ENCODE data around the gene ANKRD6.

ANKRD6 gene

DNA sequence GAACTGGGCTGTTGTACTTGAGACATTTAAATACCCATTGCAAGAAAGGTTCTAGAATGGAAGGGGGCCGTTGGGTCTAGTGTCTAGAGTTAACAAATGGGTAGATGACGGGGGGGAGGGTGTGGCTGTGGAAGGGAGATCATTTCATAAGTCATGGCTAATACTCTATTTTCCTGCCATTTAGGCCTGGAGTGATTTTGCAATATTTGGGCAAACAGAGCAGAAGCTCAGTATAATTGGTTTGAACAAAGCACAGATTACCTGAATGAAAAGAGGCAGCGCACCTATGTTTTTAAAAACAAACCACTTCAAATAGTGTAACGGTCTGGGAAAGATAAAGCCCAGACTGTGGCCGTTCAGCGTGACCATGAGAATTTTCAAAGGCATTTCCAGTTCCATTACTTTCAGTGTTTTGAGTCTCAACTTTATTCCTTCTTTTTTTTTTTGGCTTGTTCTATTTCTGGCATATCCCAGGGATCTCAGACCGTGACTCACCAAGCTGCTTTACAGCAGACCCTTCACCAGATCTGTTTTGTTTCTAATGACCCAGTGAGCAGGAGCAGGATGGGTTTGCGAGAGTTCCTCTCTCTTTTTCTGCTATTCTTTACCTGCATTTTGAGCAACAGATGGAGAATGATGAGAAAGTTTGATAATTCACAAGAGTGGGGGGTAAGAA is 131.9 kb downstream of the ANKRD6 start:
- DNase-seq (ENCODE audit: low read depth in 2 of 2) = no peak

DNA sequence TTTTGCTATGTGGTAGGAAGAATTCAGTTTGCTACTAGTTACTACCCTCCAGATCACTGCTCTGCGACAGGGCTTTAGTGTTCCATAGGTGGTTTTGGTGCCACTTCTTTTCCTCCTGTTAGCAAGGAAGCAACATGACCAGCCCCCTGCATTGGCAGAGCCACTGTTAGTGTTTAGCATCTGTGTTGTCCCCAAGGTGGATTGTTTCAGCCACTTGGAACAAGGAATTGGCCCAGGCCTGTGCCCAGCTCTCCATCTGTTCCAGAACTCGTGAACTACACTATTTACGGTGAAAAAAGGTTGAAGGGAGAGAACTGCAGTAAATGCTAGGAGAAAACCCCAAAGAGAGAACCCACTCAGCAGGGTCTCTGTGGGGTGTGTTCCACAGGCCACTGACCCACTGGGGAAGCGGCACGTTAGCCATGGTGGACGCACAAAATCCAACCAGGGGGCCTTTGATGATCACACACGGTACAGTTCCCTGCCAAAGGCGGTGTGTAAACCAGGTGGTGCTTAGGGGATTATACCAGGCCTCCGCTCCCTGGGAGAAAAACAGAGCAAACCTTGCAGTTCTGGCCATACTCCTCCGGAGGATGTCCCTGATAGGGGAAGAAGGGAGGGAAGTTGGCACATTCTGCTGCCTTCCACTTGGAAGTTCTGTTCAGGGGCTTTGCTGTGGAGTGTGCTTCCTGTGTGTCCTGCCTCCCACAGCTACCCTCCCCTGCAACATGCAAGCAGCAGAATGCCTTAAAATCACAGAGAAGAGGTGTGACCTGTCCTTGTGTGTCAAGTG is 133.3 kb downstream of the ANKRD6 start:
- DNase-seq (ENCODE audit: low read depth in 2 of 2) = no peak

DNA sequence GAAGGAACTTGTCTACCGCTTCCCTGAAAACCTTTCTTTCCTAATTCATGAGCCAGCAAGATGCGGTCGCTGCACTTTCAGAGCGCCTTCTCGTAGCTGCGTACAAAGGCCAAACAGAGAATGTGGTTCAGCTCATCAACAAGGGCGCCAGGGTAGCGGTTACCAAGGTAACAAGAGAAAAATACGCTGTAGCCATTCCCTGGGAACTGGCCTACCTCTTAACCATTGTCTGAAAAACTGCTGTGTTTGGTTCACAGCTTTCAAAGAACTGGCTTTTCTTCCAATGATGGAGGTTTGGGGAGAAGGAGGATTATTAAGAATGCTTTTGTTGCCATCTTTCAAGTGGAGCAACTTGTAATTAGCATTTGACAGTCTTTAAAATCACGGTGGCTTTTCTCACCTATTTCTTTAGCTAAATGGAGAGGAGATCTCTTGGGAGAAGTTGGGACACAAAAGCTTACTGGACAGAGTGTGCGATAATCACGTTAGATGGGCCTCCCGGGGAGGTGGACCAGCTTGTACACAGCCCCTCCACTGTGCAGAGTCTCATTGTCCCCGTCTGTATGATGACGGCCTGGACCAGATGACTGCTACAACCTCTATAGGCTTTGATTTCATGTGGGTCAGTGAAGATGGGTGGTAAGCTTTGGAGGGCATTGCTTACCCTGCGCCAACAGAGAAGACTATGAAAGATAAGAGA is 134.1 kb downstream of the ANKRD6 start:
- DNase-seq (ENCODE audit: low read depth in 2 of 2) = no peak

DNA sequence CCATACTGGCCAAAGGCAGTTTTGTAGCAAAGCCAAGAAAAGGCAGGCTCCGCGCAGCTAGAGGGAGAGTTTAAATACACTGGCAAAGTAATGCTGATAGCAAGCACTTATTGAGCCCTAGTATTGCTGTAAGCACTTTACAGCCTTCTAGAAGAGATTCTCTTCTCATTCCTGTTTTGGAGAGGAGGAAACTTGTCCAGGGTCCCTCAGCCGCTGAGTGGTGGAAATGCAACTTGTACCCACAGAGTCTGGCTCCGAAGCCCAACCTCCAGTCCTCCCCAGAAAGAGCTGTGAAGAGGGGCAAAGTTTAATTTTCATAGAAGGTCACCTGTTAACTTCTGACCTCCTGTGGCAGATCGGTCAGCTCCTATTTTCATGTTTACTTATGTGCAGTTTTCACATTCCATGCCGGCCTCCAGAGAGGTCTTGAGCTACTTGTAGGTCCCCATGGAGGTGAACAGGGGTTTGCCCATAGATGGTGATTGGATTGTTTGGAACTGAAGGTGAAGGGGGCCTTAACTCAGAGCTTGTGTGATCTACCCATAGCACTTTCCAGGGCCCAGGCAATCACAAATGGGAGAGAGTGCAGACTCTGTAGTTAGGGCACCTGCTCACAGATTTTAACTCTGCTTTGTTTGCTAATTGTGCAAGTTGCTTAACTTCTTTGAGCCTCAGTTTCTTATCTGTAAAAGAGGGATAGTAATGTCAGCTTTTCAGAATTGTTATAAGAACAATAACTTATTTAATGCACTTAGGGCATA is 134.9 kb downstream of the ANKRD6 start:
- DNase-seq (ENCODE audit: low read depth in 2 of 2) = no peak

DNA sequence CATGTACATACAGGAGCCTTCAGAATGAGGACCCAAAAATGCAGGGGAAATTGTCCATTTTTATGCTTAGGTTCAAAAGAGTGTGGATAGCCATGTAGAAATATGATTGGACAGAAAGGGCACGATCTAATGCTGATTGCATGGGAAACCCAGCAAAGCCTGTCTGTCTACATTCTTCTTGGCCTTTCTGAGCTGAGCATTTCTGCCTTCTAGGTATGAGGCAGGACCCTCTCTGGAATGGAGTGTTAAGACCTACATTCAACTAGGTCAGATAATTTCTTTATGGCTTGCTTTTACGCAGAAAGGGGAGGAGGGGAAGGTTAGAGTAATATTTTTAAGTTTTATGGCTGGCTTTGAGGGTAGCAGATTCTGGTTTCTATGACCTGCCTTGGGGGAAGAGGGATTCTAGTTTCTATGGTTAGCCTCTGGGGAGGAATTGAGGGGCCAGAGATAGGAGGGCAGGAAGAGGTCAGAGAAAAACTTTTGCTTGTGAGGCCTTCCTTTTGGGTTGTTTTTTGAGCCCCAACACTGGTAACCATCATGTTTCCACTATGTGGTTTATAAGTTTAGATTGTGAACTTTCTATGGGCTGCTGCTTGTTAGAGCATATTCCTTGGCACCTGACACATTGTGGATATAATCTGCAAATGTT is 142.1 kb downstream of the ANKRD6 start:
- no peak for DNase-seq (ENCODE audit: low read depth in 2 of 2)

DNA sequence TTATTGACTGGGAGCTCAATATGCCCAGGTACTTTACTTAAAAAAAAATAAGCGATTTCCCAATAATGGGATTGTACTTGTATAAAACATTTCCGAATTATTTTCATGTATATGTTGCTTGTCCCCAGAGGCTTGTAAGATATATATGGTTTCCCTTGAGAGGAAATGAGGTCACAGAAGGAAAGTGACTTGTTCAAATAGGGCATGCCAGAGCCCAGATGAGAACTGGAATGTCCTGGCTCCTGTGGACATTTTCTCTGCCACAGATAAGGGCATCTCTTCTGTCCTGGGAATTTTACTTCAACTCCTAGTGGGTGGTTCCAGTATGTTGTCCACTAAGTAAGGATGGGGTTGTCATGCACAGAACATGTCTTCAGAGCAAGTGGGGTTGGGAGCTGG is 142.6 kb downstream of the ANKRD6 start:
- DNase-seq (ENCODE audit: low read depth in 2 of 2) = no peak

DNA sequence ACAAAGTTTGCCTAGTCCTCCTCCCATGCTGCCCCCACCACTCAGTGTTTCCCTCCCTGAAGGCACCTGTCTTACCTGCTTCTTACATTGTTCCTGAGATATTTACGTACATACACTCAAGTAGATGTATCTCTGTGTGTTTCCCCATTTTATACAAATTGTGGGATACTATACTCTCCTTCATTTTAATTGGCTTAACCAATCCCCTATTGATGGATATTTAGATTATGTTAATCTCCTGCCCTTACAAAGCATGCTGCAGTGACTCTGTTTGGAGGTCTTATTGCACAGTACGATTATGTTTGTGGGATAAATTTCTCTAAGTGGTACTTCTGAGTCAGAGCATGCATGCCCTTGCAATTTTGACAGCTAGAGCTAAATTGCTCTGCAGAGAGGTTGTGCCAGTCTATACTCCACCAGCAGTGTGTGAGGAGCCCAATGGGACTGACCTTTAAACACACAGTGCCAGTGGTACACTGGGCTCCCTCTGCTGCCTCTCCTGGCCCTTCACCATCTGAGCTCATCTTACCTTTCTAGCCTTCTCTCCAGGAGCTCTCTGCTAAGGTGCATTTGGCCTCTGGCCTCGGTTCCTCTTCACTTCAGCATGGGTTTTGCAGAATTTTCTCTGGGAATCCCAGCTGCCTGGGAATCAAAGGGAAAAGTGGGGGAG is 148.2 kb downstream of the ANKRD6 start:
- DNase-seq (ENCODE audit: low read depth in 2 of 2) = no peak

DNA sequence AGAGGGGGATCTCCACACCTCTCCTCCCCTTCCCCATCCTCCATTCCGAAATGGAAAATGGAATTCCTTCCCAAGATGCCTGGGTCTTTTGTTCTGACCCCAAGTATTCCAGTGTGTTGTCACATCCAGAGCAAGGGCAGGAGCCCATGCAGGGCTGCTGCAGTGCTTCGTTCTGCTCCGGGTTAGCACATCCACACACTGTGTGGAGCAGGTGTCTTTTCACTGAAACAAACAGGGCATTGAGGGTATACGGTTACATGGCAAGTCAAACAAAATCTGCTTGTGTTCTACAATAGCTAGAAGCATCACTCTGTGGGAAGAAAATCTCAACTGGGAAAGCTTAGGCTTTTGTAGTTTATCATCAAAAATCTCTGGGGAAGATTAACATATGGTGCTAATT is 148.7 kb downstream of the ANKRD6 start:
- DNase-seq (ENCODE audit: low read depth in 2 of 2) = no peak

DNA sequence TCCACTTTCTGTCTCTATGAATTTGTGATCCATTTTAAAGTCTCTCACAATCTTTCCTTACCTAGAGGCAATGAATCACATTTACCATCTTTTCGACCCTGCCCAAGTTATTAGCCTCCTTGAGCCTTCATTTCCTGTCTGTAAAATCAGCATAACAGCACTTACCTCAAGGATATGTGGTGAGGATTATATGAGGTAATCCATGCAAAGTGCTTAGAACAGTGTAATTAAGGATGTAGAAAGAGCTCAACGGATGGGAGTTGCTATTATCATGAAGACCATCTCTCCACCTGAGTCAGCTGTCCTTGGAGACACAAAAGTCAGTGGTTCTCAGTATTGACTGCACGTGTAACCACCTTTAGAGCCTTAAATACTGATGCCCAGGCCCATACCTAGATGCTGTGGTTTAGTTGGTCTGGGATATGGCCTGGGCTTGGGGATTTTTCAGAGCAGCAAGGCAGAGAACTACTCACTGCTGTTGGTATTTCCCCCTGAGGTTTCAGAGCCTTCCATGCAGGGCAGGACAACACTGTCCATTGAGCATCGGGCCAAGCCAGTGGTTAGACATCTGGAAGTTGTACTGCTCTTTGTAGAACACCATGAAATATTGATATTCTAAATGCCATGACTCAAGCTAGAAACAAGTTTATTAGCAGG is 149.8 kb downstream of the ANKRD6 start:
- DNase-seq (ENCODE audit: low read depth in 2 of 2) = no peak

DNA sequence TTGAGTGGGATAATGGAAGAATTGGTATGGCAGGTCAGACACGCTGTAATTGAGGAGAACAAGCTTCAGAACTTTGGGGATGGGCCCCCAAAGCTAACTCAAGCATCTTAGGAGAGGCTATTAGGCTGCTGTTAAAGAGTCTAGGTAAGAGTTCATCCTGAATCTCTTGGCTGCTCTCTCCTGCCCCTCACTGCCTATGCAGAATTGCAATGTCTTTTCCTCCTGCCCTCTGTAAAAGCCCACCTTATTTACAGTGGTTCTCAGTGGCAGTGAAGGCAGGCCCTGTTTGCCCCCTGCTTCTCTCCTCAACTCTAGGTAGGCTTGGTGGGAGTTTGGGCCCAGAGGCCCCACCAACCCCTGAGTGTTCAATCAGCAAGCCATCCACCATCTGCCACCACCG is 150.6 kb downstream of the ANKRD6 start:
- DNase-seq (ENCODE audit: low read depth in 2 of 2) = no peak

DNA sequence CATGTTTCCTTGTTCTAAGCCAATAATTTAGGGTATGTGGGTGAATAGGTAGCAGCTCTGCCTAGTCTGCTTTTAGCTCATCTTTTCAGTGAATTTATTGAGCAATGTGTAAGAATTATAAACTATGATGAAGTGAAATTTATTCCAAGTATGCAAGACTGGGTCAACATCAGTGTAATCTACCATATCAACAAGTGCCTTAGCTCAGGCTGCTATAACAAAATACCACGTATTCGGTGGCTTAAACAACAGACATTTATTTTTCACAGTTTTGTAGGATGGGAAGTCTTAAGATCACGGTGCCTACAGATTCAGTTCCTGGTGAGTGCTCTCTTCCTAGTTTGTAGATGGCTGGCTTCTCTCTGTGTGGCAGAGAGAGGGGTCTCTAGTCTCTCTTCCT is 151.6 kb downstream of the ANKRD6 start:
- no peak for DNase-seq (ENCODE audit: low read depth in 2 of 2)

DNA sequence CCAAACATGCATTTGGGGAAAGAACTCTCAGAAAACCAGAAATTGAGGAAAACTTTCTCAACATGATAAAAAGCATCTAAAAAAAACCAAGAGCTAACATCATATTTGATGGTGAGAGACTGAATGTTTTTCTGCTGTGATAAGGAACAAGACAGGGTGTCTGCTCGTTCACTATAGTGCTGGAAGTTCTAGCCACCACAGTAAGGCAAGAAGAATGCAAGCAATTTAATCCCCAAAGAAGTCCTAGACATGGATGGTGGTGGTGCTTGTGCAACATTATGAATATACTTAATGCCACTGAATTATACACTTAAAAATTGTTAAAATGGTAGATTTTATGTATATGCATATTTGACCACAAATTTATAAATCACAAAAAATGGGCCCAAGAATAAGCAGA is 152.2 kb downstream of the ANKRD6 start:
- no peak for DNase-seq (ENCODE audit: low read depth in 2 of 2)

DNA sequence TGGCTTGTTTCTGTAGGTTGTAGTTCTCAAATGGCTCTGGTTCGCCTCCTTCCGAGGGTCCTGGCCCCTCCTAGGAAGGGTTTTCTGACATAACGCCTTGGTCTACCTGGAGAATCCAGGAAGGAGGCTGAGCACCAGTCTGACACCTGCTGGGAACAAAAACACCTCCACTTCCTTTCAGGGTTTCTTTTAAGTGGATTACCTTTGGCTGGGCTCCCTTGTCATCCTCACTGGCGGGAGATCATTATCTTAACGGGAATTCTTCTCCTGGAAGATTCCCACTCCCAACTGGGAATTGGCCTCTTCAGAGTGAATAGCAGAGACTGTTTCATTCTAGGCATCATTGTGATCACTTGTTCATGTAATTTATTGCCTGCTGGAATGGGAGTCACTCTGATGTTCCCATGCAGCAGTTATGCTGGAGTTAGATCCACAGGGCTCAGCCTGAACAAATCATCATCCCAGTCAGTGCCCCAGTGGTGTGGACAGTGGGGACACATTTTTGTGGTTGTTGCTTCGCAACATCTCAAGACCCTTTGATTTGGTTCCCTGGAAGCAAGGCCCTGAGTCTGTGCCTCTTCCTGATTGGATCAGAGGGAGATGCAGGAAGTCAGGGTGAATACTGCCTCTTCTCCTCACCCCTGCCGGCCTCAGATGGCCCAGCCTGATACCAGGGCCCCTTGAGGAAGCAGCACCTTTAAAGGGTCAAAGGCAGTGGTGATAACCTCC is 156.5 kb downstream of the ANKRD6 start:
- no peak for DNase-seq (ENCODE audit: low read depth in 2 of 2)

DNA sequence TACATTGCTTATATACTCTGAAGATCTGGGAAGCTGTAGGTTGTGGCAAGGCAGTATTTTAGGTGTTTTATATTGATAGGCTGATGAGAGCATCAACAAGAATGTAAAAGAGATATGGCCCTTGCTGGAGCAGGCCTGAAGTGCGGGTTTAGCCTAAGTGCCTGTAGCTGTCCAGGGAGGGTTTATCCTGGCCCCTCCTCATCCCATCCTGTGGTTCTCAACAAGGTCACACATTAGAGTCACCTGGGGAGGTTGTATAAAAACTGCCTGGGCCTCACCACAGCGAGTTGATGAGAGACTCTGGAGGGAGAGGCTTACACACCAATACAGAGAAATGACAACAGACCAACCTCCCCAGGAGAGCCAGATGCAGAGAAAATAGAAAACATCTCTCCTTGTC is 157.2 kb downstream of the ANKRD6 start:
- no peak for DNase-seq (ENCODE audit: low read depth in 2 of 2)

DNA sequence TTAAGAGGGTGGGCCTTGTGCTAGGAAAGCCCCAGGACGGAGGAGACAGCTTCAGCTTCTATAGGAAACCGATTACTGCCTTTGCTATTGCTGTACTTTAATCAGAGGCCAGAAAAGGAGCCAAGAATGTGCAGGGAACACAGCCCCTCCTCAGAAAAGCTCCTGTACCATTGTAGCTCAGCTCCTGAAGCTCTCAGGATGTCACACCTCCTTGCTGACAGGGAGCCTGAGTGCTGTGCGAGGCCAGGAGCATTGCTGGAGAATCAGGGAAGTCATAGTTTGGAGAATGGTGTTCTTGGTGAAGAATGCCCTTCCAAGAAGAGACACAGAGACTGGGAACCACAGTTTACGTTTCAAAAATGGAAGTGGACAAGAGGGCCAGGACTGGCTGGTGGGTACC is 158.8 kb downstream of the ANKRD6 start:
- DNase-seq (ENCODE audit: low read depth in 2 of 2) = no peak

DNA sequence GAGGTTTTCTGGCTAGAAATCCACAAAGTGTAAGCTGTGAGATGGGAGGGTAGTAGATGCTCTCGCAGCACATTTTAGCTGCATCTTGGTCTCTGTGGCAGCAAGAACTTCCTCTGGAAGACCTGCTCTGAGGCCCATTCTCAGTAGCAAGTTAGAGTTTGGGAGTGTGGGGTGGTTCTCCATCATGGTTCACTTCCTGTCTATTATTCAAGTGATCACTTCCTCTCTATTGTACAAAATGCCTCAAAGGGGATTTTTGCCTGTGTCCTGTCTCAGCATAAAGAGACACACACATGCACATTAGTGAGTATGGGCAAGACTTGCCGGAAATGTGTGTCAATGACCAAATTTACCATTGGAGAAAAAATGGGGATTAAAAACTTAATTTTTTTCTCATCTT is 163.1 kb downstream of the ANKRD6 start:
- DNase-seq (ENCODE audit: low read depth in 2 of 2) = no peak

DNA sequence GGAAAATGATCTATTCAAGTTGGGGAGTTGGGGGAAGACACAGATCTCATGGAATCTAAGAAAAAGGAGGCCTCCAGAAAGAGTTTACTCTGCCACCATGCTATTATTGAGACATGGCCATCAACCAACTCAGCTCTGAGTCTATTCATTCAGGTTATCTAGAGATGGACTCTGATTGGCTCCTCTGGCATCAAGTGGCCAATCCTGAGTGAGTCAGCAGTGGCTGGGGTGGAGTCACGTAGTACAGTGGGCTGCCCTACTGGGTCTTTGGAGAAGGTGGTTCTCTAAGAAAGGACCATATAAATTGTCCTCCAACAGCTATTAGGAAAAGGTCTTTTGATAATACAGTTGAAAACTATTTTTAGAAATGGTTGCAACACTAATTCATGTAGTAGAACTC is 163.5 kb downstream of the ANKRD6 start:
- DNase-seq (ENCODE audit: low read depth in 2 of 2) = no peak

DNA sequence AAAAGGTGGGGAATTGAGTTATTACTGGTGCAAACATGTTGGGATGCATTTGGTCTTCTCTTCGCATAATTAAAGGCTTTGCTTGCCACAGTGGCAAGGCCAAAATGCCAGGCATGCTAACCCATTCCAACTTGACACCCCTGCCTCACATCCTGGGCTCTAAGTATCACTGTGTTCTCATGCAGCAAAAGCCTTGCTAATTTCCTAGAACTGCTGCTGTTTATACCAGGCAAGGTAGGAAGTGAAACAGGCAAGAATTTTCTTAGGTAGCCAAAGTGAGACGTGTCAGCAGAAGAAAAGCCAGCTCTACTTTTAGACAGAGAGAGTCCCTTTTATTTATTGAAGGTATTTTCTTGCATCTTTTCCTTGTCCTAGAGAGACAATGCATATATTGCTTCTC is 164.4 kb downstream of the ANKRD6 start:
- no peak for DNase-seq (ENCODE audit: low read depth in 2 of 2)

DNA sequence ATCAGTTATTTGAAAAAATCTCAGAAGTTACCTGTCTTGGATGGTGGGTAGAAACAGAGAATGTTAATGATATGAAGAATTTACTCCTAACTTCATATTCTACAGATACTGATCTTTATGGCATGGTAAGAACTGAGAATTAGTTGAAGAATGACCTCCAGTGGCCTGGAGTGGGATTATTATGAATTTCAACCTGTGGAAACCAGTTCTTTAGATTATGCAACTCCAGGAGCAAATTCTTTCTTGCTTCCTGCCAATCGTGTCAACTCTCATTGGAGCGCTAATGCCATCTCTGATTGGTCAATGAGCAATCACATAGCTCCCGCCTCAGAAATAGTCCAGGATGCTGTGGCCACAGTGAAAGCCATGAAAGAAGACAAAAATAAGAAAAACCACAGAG is 165.0 kb downstream of the ANKRD6 start:
- no peak for DNase-seq (ENCODE audit: low read depth in 2 of 2)

DNA sequence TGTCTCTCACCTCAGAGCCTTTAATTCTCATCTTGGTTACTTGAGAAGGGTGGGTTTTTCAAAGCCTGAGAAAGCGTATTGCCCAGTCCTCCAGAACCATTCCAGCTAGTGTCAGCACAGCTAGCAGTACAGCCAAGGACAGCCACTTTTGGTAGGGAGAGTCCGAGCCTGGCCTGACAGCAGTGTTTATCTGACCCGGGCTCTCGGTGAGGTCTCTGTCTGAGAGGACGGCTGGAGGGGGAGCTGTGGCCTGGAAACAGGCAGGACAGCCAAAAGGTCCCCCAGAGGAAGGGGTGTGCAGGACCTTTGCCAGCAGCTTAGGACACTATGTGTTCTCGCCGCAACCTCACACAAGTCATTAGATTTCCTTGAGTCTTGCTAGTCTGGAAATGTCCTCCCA is 166.8 kb downstream of the ANKRD6 start:
- no peak for DNase-seq (ENCODE audit: low read depth in 2 of 2)

Measured in stimulated activated CD4-positive, alpha-beta T cell treated with anti-CD3 and anti-CD28 coated beads, Interleukin-12 subunit alpha, Interleukin-12 subunit beta, amount 100 ng/mL, for 24 hours (primary cell).